Neural cell (in vitro differentiated cells): ENCODE results near the gene TFDP1. TPM values are rescaled to one million over a fixed set of nuclear protein-coding genes. Genes with fewer than 3 reads are reported as not detected.

Source experiments
- H2AFZ ChIP-seq: fragments of 200-600, 300-800 bp; sonication (generic), shearing (Covaris generic); 2 replicates; pipeline ENCODE4 v1.6.0; 2014; ENCODE audit warnings: low read depth, mild to moderate bottlenecking, antibody characterized with exemption, low read length, moderate library complexity
- H3F3A ChIP-seq: fragments of 200-600 bp; shearing (Covaris generic); 2 replicates; pipeline ENCODE4 v1.6.1; 2016; ENCODE audit warnings: mild to moderate bottlenecking, moderate library complexity, mixed read lengths, antibody characterized with exemption, low read length; ENCODE audit not compliant: insufficient read depth, poor library complexity, severe bottlenecking
- H3K27ac ChIP-seq: fragments of 200-600, 300-800 bp; sonication (generic), shearing (Covaris generic); 2 replicates; pipeline ENCODE4 v1.5.1; 2014; ENCODE audit warnings: mild to moderate bottlenecking, low read length, moderate library complexity
- H3K27me3 ChIP-seq: fragments of 300-800, 200-600 bp; sonication (generic), shearing (Covaris generic); 2 replicates; pipeline ENCODE4 v1.6.0; 2014; ENCODE audit warnings: mild to moderate bottlenecking, low read depth, low read length, moderate library complexity; ENCODE audit not compliant: insufficient read depth
- H3K36me3 ChIP-seq: fragments of 300-800, 200-600 bp; sonication (generic), shearing (Covaris generic); 2 replicates; pipeline ENCODE4 v1.5.1; 2014; ENCODE audit warnings: mild to moderate bottlenecking, antibody characterized with exemption, low read length, moderate library complexity; ENCODE audit not compliant: insufficient read depth
- H3K4me2 ChIP-seq: fragments of 300-800, 200-600 bp; sonication (generic), shearing (Covaris generic); 2 replicates; pipeline ENCODE4 v1.6.0; 2014; ENCODE audit warnings: mild to moderate bottlenecking, low read length
- H3K4me3 ChIP-seq: fragments of 300-800, 200-600 bp; sonication (generic), shearing (Covaris generic); 2 replicates; pipeline ENCODE4 v1.5.1; 2014; ENCODE audit warnings: mild to moderate bottlenecking, low read length, moderate library complexity
- H3K79me2 ChIP-seq: fragments of 200-600 bp; shearing (Covaris generic); replicated peaks from 2 replicates; pipeline ENCODE4 v1.6.0; 2014; ENCODE audit warnings: mild to moderate bottlenecking, low read length, moderate library complexity; ENCODE audit not compliant: insufficient read depth
- H3K9ac ChIP-seq: fragments of 300-800, 200-600 bp; sonication (generic), shearing (Covaris generic); 2 replicates; pipeline ENCODE4 v1.6.1; 2016; ENCODE audit warnings: mild to moderate bottlenecking, low read length, mixed read lengths
- H3K9me2 ChIP-seq: fragments of 200-600 bp; shearing (Covaris generic); 2 replicates; pipeline ENCODE4 v1.6.1; 2016; ENCODE audit warnings: mild to moderate bottlenecking, low read length, mixed read lengths; ENCODE audit not compliant: insufficient read depth
- H3K9me3 ChIP-seq: fragments of 200-600, 300-800 bp; sonication (generic), shearing (Covaris generic); 2 replicates; pipeline ENCODE4 v1.6.1; 2016; ENCODE audit warnings: mild to moderate bottlenecking, mixed run types, low read length, moderate library complexity, mixed read lengths
- H4K20me1 ChIP-seq: fragments of 200-600 bp; shearing (Covaris generic); 2 replicates; pipeline ENCODE4 v1.6.1; 2016; ENCODE audit warnings: mild to moderate bottlenecking, mixed run types; ENCODE audit not compliant: insufficient read depth
- EP300 ChIP-seq: fragments of 450-650 bp; conservative IDR thresholded peaks from 2 replicates; pipeline ENCODE4 v1.6.1; 2014; ENCODE audit warnings: antibody characterized with exemption, mild to moderate bottlenecking, moderate library complexity; ENCODE audit not compliant: poor library complexity, severe bottlenecking
- EZH2 ChIP-seq: fragments of 200-600, 300-800 bp; shearing (Covaris generic), sonication (generic); IDR thresholded peaks from 2 replicates; pipeline ENCODE4 v1.6.1; 2014; ENCODE audit warnings: antibody characterized with exemption, low read length, borderline replicate concordance, mild to moderate bottlenecking; ENCODE audit not compliant: insufficient read depth, poor library complexity, severe bottlenecking
- MXI1 ChIP-seq: fragments of 450-650 bp; conservative IDR thresholded peaks from 2 replicates; pipeline ENCODE4 v1.6.1; 2014; ENCODE audit warnings: antibody characterized with exemption, mild to moderate bottlenecking; ENCODE audit not compliant: poor library complexity, severe bottlenecking
- POLR2AphosphoS5 ChIP-seq: IDR thresholded peaks from 2 replicates; pipeline ENCODE4 v1.6.1; 2012
- RAD21 ChIP-seq: fragments of 450-650 bp; conservative IDR thresholded peaks from 2 replicates; pipeline ENCODE4 v1.6.1; 2014; ENCODE audit warnings: antibody characterized with exemption, mild to moderate bottlenecking, moderate library complexity
- SMC3 ChIP-seq: fragments of 450-650 bp; conservative IDR thresholded peaks from 2 replicates; pipeline ENCODE4 v1.6.1; 2014; ENCODE audit warnings: antibody characterized with exemption, mild to moderate bottlenecking, moderate library complexity; ENCODE audit not compliant: poor library complexity
- TAF1 ChIP-seq: IDR thresholded peaks from 2 replicates; pipeline ENCODE4 v1.6.1; 2012; ENCODE audit warnings: low read depth
- polyA plus RNA-seq: library from polyadenylated mRNA; depleted of rRNA; stranded (reverse); fragments of >200 nt; gene quantifications from 2 replicates; pipeline ENCODE4 v1.2.3, GENCODE V29; 2014
- TF ChIP-seq, protein P1 (sequence below): fragments of 450-650 bp; IDR thresholded peaks from 2 replicates; pipeline ENCODE4 v1.5.1; 2014; ENCODE audit warnings: antibody characterized with exemption, mild to moderate bottlenecking, moderate library complexity; ENCODE audit not compliant: poor library complexity, severe bottlenecking
- TF ChIP-seq, protein P2 (sequence below): IDR thresholded peaks from 2 replicates; pipeline ENCODE4 v1.6.1; 2012; ENCODE audit warnings: borderline replicate concordance

TFDP1 gene
- polyA plus RNA-seq, 1 donor from 2014 or later: 81.2 TPM

DNA sequence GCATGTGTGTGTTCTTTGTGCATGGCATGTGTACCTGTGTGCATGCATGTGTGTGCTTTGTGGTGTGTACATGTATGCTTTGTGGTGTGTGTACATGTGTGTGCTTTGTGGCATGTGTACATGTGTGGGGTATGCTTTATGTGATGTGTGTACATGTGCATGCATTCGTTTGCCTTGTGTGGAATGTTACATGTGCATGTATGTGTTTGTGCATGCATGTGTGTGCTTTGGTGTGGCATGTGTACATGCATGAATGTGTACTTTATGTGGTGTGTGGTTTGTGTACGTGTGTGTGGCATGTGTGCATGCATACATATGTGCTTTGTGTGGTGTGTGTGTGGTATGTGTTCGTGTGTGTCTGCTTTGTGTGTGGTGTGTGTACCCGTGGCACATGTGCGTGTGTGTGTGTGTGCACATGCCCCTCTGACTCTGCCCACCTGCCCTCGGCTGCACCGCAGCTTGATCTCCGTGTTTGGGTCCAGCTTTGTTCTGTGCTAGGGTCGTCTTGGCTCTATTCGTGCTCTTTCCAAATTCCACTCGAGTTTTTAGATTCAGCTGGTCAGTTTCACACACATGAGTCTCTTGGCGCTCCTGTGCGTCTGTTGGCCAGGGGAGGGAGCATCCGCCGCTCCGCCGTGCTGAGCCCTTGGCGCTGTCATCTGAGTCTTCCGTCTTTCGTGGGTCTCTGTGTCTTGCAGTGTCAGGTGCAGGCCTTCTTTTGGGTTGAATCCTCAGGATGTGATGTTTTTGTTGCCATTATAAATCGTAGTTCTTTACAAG is 46.5 kb upstream of the TFDP1 start:
- Histone ChIP-seq H3K4me2 (no peak overlapping the region), H3K9ac (no peak overlapping the region), H3K79me2 (no peaks in the 10 kb centered on the region), H3K36me3 (no peaks in the 10 kb centered on the region), H3K27ac (no peak overlapping the region), H3K9me2 (no peaks in the 10 kb centered on the region), H3K27me3 (no peaks in the 10 kb centered on the region), H3K4me3 (no peak overlapping the region), H4K20me1 (no peaks in the 10 kb centered on the region), H2AFZ (no peak overlapping the region), H3K9me3 (peaks cover 5% of the 10 kb centered on the region), H3F3A (no peaks in the 10 kb centered on the region)
- TF ChIP-seq, protein P1, sequence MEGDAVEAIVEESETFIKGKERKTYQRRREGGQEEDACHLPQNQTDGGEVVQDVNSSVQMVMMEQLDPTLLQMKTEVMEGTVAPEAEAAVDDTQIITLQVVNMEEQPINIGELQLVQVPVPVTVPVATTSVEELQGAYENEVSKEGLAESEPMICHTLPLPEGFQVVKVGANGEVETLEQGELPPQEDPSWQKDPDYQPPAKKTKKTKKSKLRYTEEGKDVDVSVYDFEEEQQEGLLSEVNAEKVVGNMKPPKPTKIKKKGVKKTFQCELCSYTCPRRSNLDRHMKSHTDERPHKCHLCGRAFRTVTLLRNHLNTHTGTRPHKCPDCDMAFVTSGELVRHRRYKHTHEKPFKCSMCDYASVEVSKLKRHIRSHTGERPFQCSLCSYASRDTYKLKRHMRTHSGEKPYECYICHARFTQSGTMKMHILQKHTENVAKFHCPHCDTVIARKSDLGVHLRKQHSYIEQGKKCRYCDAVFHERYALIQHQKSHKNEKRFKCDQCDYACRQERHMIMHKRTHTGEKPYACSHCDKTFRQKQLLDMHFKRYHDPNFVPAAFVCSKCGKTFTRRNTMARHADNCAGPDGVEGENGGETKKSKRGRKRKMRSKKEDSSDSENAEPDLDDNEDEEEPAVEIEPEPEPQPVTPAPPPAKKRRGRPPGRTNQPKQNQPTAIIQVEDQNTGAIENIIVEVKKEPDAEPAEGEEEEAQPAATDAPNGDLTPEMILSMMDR: no peak
- TF ChIP-seq EZH2 (no peak), RAD21 (no peak), TAF1 (no peak), POLR2AphosphoS5 (no peak), MXI1 (no peak), EP300 (no peak), SMC3 (no peak)
- TF ChIP-seq, protein P2, sequence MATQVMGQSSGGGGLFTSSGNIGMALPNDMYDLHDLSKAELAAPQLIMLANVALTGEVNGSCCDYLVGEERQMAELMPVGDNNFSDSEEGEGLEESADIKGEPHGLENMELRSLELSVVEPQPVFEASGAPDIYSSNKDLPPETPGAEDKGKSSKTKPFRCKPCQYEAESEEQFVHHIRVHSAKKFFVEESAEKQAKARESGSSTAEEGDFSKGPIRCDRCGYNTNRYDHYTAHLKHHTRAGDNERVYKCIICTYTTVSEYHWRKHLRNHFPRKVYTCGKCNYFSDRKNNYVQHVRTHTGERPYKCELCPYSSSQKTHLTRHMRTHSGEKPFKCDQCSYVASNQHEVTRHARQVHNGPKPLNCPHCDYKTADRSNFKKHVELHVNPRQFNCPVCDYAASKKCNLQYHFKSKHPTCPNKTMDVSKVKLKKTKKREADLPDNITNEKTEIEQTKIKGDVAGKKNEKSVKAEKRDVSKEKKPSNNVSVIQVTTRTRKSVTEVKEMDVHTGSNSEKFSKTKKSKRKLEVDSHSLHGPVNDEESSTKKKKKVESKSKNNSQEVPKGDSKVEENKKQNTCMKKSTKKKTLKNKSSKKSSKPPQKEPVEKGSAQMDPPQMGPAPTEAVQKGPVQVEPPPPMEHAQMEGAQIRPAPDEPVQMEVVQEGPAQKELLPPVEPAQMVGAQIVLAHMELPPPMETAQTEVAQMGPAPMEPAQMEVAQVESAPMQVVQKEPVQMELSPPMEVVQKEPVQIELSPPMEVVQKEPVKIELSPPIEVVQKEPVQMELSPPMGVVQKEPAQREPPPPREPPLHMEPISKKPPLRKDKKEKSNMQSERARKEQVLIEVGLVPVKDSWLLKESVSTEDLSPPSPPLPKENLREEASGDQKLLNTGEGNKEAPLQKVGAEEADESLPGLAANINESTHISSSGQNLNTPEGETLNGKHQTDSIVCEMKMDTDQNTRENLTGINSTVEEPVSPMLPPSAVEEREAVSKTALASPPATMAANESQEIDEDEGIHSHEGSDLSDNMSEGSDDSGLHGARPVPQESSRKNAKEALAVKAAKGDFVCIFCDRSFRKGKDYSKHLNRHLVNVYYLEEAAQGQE: no peak

DNA sequence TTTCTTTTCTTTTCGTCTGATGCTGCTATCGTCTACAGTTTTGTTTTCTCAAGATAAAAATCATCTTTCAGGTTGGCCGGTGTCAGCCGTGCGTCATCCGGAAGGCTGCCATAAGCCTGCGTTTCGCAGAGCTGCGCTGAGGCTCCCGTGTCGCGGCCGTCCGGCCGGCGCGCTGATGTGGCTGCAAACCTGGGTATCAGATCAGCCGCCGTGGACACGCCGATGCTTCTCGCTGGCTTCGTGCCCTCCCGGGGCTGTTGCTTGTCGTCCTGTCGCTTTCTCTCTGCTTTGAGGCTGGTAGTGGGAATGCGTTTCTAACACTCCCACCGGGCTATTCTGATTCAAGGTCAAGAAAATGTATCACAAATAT is 45.9 kb upstream of the TFDP1 start:
- no peak overlapping the region for H3K4me2 ChIP-seq
- H3K9me2 ChIP-seq: no peaks in the 10 kb centered on the region
- H2AFZ ChIP-seq: no peak overlapping the region
- no peaks in the 10 kb centered on the region for H4K20me1 ChIP-seq
- no peak overlapping the region for H3K4me3 ChIP-seq
- no peak overlapping the region for H3K27ac ChIP-seq
- H3K36me3 ChIP-seq: no peaks in the 10 kb centered on the region
- H3K9ac ChIP-seq: no peak overlapping the region
- peaks cover 5% of the 10 kb centered on the region for H3K9me3 ChIP-seq
- H3K27me3 ChIP-seq: no peaks in the 10 kb centered on the region
- H3F3A ChIP-seq: no peaks in the 10 kb centered on the region
- H3K79me2 ChIP-seq: no peaks in the 10 kb centered on the region
- TF ChIP-seq RAD21 (no peak), POLR2AphosphoS5 (no peak), MXI1 (no peak)
